Stimulated activated naive CD8-positive, alpha-beta T cell treated with anti-CD3 and anti-CD28 coated beads, Interleukin-15, amount 100 ng/mL, for 72 hours (primary cell): ENCODE results near the gene C1orf87.

Experiments
- ATAC-seq: fragments of 150-1000 bp; cut with Tn5 transposase; 2 replicates; pipeline ENCODE4 v1.10.0; 2021; ENCODE audit warnings: mild to moderate bottlenecking, moderate library complexity
- DNase-seq, 2 donors: peaks; one replicate each; pipeline ENCODE4 v3.0.0; 2021 to 2022
- H3K27ac Mint-ChIP-seq, 2 donors: one replicate each; pipeline ENCODE4 v1.8.0; 2022; ENCODE audit warnings: mild to moderate bottlenecking in 2 of 2, mixed read lengths in 2 of 2, moderate library complexity in 2 of 2
- H3K27me3 Mint-ChIP-seq: one replicate; pipeline ENCODE4 v1.8.0; 2022; ENCODE audit warnings: mixed read lengths
- H3K4me1 Mint-ChIP-seq: one replicate; pipeline ENCODE4 v1.8.0; 2022; ENCODE audit warnings: mild to moderate bottlenecking, mixed read lengths
- H3K4me3 Mint-ChIP-seq, 2 donors: one replicate each; pipeline ENCODE4 v1.8.0; 2022; ENCODE audit warnings: mild to moderate bottlenecking in 2 of 2, mixed read lengths in 2 of 2, moderate library complexity in 1 of 2
- H3K9me3 Mint-ChIP-seq, 2 donors: one replicate each; pipeline ENCODE4 v1.8.0; 2022; ENCODE audit warnings: mixed read lengths in 2 of 2

Gene C1orf87

GRCh38 chr1:59949648-59950047 lies 123.9 kb downstream of the C1orf87 start:
- Mint-ChIP-seq H3K27ac (no peak overlapping the region), H3K4me1 (no peaks in the 10 kb centered on the region), H3K27me3 (no peaks in the 10 kb centered on the region), H3K4me3 (no peak overlapping the region), H3K9me3 (no peaks in the 10 kb centered on the region)
- no peak for ATAC-seq
- DNase-seq: no peak

DNA sequence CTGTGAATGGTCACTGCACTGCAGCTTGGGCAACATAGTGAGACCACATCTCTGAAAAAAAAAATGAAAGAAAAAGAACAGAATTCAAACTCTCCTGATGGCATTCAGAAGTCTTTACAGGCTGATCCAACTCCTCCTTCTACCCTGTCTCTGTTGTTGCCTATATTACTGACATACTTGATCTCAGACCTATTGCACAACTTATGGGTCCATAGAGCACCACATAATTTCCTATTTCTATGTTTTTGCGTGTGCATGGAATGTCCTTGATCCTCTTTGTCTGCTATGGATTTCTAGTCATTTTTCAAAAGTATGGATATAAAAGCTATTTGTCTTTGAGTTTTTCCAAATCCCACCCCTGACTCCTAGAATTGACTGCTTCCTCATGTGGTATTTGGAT lies 124.6 kb downstream of the C1orf87 start:
- H3K27me3 Mint-ChIP-seq: no peaks in the 10 kb centered on the region
- no peak overlapping the region for H3K27ac Mint-ChIP-seq
- H3K4me3 Mint-ChIP-seq: no peak overlapping the region
- no peaks in the 10 kb centered on the region for H3K4me1 Mint-ChIP-seq
- no peaks in the 10 kb centered on the region for H3K9me3 Mint-ChIP-seq
- ATAC-seq (no peak), DNase-seq (no peak)

DNA sequence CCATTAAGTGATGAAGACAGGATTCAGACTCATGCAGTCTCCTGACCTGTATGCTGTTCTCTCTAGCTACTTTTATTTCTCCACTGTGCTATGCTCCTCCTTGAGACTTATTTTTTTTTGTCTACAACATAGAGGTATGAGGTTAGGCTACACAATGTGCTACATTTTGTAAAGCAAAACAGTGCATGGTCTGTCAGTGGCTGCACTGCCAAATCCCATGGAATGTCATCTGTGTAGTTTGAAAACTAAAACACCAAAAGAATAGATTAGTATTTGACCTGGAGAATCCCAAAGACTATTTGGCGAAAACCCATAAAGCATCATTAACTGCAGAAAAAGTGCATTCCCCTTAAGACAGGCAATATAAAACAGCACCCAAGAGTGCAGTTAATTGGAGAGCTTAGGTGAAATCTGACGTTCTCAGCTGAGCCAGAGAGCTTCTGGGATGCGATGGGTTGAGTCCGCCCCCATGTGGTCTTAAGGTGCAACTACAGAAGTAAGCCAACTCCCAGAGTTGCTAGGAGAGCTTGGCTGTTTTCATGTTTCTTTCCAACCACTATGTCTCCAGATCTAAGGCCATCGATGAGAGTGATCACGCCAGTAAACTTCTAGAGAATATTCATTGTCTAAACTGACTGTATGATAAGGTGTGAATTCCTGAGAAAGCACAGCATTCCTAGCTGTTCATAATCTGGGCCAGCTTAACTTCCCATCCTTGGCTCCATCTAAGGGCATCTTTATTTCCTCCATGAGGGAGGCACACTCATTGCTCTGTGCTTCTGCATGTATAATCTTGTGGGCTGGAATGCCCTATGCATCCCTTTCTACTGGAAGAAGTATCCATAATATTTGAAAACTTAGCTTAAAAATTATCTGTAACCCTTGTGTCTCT lies 126.3 kb downstream of the C1orf87 start:
- ATAC-seq: peak; percentile 91

DNA sequence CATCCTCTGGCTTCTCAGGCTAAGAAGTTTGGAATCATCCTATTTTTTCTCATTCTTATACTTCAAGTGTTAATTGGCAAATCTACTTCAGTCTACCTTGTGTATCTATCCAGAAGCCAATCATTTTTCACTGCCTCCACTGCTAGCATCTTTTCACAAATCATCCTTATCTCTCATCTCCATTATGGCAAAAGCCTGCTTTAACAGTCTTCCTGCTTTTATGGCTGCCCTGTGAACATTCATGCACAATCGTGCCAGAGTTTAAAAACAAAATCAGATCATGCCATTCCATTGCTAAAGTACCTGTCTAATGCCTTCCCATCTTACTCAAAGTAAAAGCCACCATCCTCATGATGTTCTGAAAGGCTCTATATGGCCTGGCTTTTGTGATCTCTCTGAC lies 127.8 kb downstream of the C1orf87 start:
- H3K27me3 Mint-ChIP-seq: no peaks in the 10 kb centered on the region
- no peak overlapping the region for H3K4me3 Mint-ChIP-seq
- H3K4me1 Mint-ChIP-seq: no peaks in the 10 kb centered on the region
- DNase-seq (no peak), ATAC-seq (no peak)
- no peaks in the 10 kb centered on the region for H3K9me3 Mint-ChIP-seq
- no peak overlapping the region for H3K27ac Mint-ChIP-seq

More for the DNA sequence above, 126.3 kb downstream of the C1orf87 start:
- no peaks in the 10 kb centered on the region for H3K9me3 Mint-ChIP-seq
- no peak overlapping the region for H3K4me3 Mint-ChIP-seq
- H3K27ac Mint-ChIP-seq: no peak overlapping the region
- peak; percentile 43 to 60 for DNase-seq
- no peaks in the 10 kb centered on the region for H3K4me1 Mint-ChIP-seq
- no peaks in the 10 kb centered on the region for H3K27me3 Mint-ChIP-seq
